Measurements from ENCODE around the gene FAM186B. TPM values are rescaled to one million over a fixed set of nuclear protein-coding genes. Genes with fewer than 3 reads are reported as not detected.
A peak's percentile ranks its signal among the peaks of the same experiment; 100 is the strongest.
"Not testable (repeated sequence)": the region's sequence is repeated elsewhere in the genome, so short reads cannot be mapped to it uniquely, and the experiment has no call there.

FAM186B gene
- total RNA-seq (2021) (0.19 and 0.20 TPM in 2 replicates), Bru-seq, nascent RNA (percentile 15 among the genes with signal in this experiment), BruChase-seq, experiment 1, labeled RNA remaining after a 2-hour chase (percentile 26 among the genes with signal in this experiment), BruChase-seq, experiment 2, labeled RNA remaining after a 6-hour chase (percentile 31 among the genes with signal in this experiment)
- long read RNA-seq, partial matches to known transcripts: 0 of 1 reads
- long read RNA-seq, other reads (novel, unspliced or antisense): 1 of 1 reads

GRCh38 chr12:49605539-49605938 is at the start of gene FAM186B:
FAM186B (minus strand) TSS chr12:49605639; CDS start chr12:49605477, 162 bp downstream.
- POLR2A ChIA-PET (ENCODE audit: low non-redundant PET); intact Hi-C loops (cut with micrococcal nuclease; ENCODE audit: unreplicated experiment); H3K27me3 ChIP-seq (replicated peaks; ENCODE audit: insufficient read depth, low read depth, low read length, poor library complexity); DNase-seq (ENCODE audit: low spot score); H3K4me3 ChIP-seq (ENCODE audit: low read depth, low read length, poor library complexity, severe bottlenecking); H3K27ac ChIP-seq (ENCODE audit: low read depth, low read length, poor library complexity, severe bottlenecking); H3K36me3 ChIP-seq (ENCODE audit: insufficient read depth, low read length, poor library complexity, severe bottlenecking); BruUV-seq (replicated peaks); H3K4me1 ChIP-seq (ENCODE audit: insufficient read depth, low read length, poor library complexity, severe bottlenecking); H3K9me3 ChIP-seq (ENCODE audit: low read depth, low read length, poor library complexity, severe bottlenecking): not testable (repeated sequence)
- CTCF ChIA-PET: interaction anchor here (0.6 kb wide), 1 partner anchor 23 kb away, joined by 3 read pairs; no protein-coding TSS in a partner anchor

DNA sequence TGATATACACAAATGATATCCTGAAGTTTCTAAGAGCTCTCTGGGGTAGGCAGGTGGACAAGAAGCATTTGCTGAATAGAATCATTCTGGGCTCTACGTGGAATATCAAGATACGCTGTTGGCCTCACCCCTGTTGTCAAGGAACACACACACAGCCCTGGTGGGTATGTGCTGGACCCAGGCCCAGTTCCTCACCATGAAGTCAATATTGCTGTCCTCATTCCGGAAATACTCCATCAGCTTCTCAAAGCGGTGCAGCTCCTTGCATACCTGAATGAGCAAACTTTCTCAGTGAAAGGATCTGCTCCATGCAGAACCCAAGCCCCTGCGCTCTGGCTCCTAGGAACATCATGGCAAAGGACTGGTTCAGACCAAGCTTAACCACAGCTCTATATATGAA is 49.3 kb upstream of the FAM186B start:
- H3K4me3 ChIP-seq (ENCODE audit: low read depth, low read length, poor library complexity, severe bottlenecking): no peak overlapping the region
- DNase-seq (ENCODE audit: low spot score): no peak
- H3K4me1 ChIP-seq (ENCODE audit: insufficient read depth, low read length, poor library complexity, severe bottlenecking): no peaks in the 10 kb centered on the region
- TF ChIP-seq, protein P1, sequence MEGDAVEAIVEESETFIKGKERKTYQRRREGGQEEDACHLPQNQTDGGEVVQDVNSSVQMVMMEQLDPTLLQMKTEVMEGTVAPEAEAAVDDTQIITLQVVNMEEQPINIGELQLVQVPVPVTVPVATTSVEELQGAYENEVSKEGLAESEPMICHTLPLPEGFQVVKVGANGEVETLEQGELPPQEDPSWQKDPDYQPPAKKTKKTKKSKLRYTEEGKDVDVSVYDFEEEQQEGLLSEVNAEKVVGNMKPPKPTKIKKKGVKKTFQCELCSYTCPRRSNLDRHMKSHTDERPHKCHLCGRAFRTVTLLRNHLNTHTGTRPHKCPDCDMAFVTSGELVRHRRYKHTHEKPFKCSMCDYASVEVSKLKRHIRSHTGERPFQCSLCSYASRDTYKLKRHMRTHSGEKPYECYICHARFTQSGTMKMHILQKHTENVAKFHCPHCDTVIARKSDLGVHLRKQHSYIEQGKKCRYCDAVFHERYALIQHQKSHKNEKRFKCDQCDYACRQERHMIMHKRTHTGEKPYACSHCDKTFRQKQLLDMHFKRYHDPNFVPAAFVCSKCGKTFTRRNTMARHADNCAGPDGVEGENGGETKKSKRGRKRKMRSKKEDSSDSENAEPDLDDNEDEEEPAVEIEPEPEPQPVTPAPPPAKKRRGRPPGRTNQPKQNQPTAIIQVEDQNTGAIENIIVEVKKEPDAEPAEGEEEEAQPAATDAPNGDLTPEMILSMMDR (conservative IDR thresholded peaks at IDR 0.05; ENCODE audit: low read depth, low read length): no peak
- TF ChIP-seq EZH2 (IDR thresholded peaks at IDR 0.05; ENCODE audit: borderline replicate concordance, low read depth, low read length, poor library complexity, severe bottlenecking): no peak
- peaks cover 4% of the 10 kb centered on the region for H3K36me3 ChIP-seq (ENCODE audit: insufficient read depth, low read length, poor library complexity, severe bottlenecking)
- intact Hi-C loops (cut with micrococcal nuclease; ENCODE audit: unreplicated experiment): no loop called here
- H3K9me3 ChIP-seq (ENCODE audit: low read depth, low read length, poor library complexity, severe bottlenecking): no peaks in the 10 kb centered on the region
- no peak overlapping the region for H3K27ac ChIP-seq (ENCODE audit: low read depth, low read length, poor library complexity, severe bottlenecking)
- POLR2A ChIA-PET (ENCODE audit: low non-redundant PET): no interaction called here
- no peaks in the 10 kb centered on the region for H3K27me3 ChIP-seq (replicated peaks; ENCODE audit: insufficient read depth, low read depth, low read length, poor library complexity)
- CTCF ChIA-PET: no interaction called here
- BruUV-seq (replicated peaks): no TSS peak

DNA sequence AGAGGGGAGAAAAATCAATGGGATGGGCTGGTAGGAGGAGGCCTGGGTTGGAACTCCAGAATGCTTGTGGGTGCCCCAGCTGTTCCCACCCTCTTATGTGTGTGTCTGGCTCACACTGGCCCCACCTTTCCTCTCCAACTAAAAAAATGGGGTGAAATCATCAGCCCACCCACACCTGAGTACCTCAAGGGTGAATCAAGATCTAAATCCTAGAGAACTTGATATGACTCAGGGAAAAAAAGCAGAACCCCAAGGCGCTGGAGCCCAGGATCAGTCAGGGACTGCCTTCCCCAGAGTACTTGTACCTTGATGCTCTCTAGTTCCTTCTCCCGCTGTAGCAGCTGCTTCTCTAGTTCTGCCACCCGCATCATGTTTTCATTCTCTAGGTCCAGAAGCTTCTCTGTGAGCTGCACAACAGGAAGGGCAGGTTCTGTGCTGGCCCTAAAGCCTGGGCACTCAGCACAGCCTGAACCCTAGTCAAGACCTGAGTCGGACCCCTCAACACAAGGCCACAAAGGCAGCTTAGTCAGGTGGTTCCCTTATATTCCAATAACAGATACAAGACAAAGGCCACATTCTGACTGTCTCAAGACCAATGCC is 47.6 kb upstream of the FAM186B start:
- intact Hi-C loops (cut with micrococcal nuclease; ENCODE audit: unreplicated experiment): no loop called here
- no peak for TF ChIP-seq EZH2 (IDR thresholded peaks at IDR 0.05; ENCODE audit: borderline replicate concordance, low read depth, low read length, poor library complexity, severe bottlenecking)
- TF ChIP-seq, protein P1 (conservative IDR thresholded peaks at IDR 0.05; ENCODE audit: low read depth, low read length): no peak
- no peak for DNase-seq (ENCODE audit: low spot score)
- ChIA-PET CTCF (no interaction called here), POLR2A (ENCODE audit: low non-redundant PET) (no interaction called here)
- Histone ChIP-seq H3K4me1 (ENCODE audit: insufficient read depth, low read length, poor library complexity, severe bottlenecking) (no peaks in the 10 kb centered on the region), H3K27ac (ENCODE audit: low read depth, low read length, poor library complexity, severe bottlenecking) (no peak overlapping the region), H3K36me3 (ENCODE audit: insufficient read depth, low read length, poor library complexity, severe bottlenecking) (peaks cover 9% of the 10 kb centered on the region), H3K9me3 (ENCODE audit: low read depth, low read length, poor library complexity, severe bottlenecking) (no peaks in the 10 kb centered on the region), H3K4me3 (ENCODE audit: low read depth, low read length, poor library complexity, severe bottlenecking) (no peak overlapping the region), H3K27me3 (replicated peaks; ENCODE audit: insufficient read depth, low read depth, low read length, poor library complexity) (no peaks in the 10 kb centered on the region)
- no TSS peak for BruUV-seq (replicated peaks)

DNA sequence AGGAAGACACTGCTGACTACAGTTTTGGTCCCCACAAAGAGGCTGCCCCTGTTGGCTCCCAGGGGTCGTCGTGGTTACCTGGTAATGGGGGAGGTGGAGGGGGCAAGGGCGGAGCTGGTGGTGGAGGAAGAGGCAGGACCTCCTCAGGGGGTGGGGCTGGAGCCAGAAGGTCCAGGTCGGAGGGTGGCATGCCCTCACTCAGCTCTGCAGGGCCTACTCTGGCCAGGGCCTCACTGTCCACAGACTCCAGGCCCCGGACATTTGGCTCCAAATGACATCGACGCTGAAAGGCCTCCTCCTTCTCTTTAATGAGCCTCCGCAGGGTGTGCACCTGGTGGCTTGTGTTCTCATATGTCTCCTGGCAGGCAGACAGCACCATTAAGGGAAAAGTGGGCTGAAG is 46.4 kb upstream of the FAM186B start:
- H3K27ac ChIP-seq (ENCODE audit: low read depth, low read length, poor library complexity, severe bottlenecking): no peak overlapping the region
- H3K27me3 ChIP-seq (replicated peaks; ENCODE audit: insufficient read depth, low read depth, low read length, poor library complexity): no peaks in the 10 kb centered on the region
- no peaks in the 10 kb centered on the region for H3K9me3 ChIP-seq (ENCODE audit: low read depth, low read length, poor library complexity, severe bottlenecking)
- intact Hi-C loops (cut with micrococcal nuclease; ENCODE audit: unreplicated experiment): no loop called here
- H3K36me3 ChIP-seq (ENCODE audit: insufficient read depth, low read length, poor library complexity, severe bottlenecking): peaks cover 9% of the 10 kb centered on the region
- H3K4me1 ChIP-seq (ENCODE audit: insufficient read depth, low read length, poor library complexity, severe bottlenecking): peaks cover 8% of the 10 kb centered on the region
- POLR2A ChIA-PET (ENCODE audit: low non-redundant PET): no interaction called here
- TF ChIP-seq EZH2 (IDR thresholded peaks at IDR 0.05; ENCODE audit: borderline replicate concordance, low read depth, low read length, poor library complexity, severe bottlenecking): no peak
- TF ChIP-seq, protein P1 (conservative IDR thresholded peaks at IDR 0.05; ENCODE audit: low read depth, low read length): no peak
- H3K4me3 ChIP-seq (ENCODE audit: low read depth, low read length, poor library complexity, severe bottlenecking): no peak overlapping the region
- BruUV-seq (replicated peaks): no TSS peak
- DNase-seq (ENCODE audit: low spot score): no peak
- CTCF ChIA-PET: no interaction called here
